Mononuclear cell (primary cell): ENCODE results near the gene TRAF5. TPM values are rescaled to one million over a fixed set of nuclear protein-coding genes. Genes with fewer than 3 reads are reported as not detected.
A peak's percentile ranks its signal among the peaks of the same experiment; 100 is the strongest.
"Not testable (repeated sequence)": the region's sequence is repeated elsewhere in the genome, so short reads cannot be mapped to it uniquely, and the experiment has no call there.

ENCODE experiments used
- H3K27me3 ChIP-seq: 2 replicates; pipeline ENCODE4 v1.6.0; 2011; ENCODE audit warnings: low read length, control low read depth; ENCODE audit not compliant: insufficient read depth
- H3K4me1 ChIP-seq: 2 replicates; pipeline ENCODE4 v1.5.1; 2011; ENCODE audit warnings: mild to moderate bottlenecking, low read length, control low read depth; ENCODE audit not compliant: insufficient read depth
- H3K4me3 ChIP-seq: 2 replicates; pipeline ENCODE4 v1.5.1; 2011; ENCODE audit warnings: mild to moderate bottlenecking, low read length, moderate library complexity
- H3K9me3 ChIP-seq: 2 replicates; pipeline ENCODE4 v1.5.1; 2011; ENCODE audit warnings: low read depth, mild to moderate bottlenecking, control low read depth, low read length
- total RNA-seq: library from RNA; depleted of rRNA; stranded (reverse); fragments of >200 nt; gene quantifications from one replicate; pipeline ENCODE4 v1.2.3, GENCODE V29; 2012

The TRAF5 gene
- total RNA-seq, 1 donor: 20.8 TPM

DNA sequence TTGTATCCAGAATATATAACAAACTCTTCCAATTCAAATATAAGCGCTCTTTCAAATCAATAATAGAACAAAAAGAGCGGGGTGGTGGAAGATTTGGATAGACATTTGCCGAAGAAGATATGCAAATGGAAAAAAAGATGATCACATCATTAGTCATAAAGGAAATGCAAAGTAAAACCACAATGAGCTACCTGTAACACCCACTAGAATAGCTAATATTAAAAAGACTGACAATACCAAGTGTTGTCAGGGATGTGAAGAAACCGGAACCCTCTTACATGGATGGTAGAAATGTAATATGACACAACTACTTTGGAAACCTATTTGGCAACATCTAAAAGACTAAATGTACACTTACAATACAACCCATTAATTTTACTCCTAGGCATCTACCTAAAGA lies 5.7 kb upstream of the TRAF5 start:
- Histone ChIP-seq H3K27me3 (no peaks in the 10 kb centered on the region), H3K4me3 (no peak overlapping the region), H3K9me3 (no peaks in the 10 kb centered on the region), H3K4me1 (peaks cover 9% of the 10 kb centered on the region)

DNA sequence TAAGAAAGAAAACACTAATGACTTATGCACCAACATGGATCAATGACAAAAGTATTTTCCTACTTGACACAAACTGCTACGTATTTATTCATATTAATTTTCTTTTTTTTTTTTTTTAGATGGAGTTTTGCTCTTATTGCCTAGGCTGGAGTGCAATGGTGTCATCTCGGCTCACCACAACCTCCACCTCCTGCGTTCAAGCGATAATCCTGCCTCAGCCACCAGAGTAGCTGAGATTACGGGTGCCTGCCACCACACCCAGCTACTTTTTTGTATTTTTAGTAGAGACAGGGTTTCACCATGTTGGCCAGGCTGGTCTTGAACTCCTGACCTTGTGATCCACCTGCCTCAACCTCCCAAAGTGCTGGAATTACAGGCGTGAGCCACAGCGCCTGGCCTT lies 5.0 kb upstream of the TRAF5 start:
- not testable (repeated sequence) for H3K27me3 ChIP-seq, H3K9me3 ChIP-seq, H3K4me3 ChIP-seq
- H3K4me1 ChIP-seq: peaks cover 15% of the 10 kb centered on the region

DNA sequence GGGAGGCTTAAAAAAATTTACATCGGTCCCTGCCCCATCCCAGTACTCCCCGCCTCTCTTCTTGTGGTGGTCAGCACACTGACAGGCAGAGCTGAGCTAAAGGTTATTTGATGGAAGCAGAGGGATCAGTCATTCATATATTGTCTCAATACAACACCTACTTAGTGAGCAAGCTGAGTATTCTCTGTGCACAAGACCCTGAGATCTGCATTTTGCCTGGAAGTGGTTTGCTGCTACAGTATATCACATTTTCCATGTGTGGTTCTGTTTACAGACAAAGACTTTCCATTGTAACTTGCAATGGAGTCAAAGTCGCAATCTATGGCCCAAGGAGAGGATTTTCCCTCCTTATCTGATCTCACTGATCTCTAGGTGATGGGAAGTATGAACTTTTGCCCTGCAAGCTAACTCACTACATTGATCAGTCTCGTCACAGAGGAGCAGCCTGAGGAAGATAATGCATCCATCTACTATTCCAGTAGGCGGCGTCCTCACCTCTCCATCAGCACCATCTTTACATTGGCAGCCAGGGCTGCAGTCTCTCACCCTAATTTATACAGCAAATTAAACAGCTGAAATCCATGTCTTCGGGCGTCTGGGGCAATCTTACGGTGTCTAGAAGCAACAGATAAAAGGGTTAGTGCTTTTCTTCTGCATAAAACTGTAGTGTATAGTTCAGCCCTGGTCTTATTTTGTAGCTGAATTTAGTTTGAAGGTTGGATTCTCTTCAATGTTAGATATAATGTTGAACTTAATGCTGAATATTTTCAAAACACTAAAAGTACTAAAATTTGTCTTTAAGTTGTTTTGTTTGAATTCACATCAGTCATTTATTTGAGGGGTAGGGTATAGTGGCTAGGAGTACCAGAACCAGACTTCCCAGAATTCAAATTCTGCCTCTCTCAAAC lies 3.2 kb upstream of the TRAF5 start:
- Histone ChIP-seq H3K9me3 (no peaks in the 10 kb centered on the region), H3K4me3 (no peak overlapping the region), H3K4me1 (peaks cover 23% of the 10 kb centered on the region), H3K27me3 (no peaks in the 10 kb centered on the region)

DNA sequence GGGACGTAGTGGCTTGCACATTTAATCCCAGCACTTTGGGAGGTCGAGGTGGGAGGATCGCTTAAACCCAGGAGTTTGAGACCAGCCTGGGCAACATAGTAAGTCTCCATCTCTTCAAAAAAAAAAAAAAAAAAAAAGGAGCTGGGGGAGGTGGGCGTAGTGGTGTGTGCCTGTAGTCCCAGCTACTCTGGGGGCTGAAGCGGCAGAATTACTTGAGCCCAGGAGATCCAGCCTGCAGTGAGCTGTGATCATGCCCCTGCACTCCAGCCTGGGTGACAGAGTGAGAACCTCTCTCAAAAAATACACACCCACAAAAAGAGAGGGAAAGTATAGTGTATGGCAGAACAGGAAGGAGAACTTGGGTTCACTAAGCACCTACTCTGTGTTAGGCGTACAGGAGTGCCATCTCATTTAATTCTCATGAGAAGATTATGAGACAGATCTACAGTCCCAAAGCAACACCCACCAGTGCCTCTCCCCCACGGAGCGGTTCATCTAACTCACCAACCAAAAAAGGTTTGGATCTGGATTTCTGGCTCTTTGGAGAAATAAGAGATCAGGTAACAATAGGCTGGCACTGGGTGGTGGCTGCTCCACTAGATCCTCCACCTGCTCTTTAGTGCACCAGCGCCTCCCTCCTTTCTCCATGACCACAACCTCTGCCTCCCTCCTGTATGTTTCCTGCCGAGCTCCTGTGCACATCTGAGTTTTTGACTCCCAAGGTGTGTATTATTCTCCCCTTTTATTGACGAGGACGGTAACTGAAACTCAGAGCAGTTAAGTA lies 1.4 kb upstream of the TRAF5 start:
- H3K9me3 ChIP-seq: no peaks in the 10 kb centered on the region
- H3K4me3 ChIP-seq: no peak overlapping the region
- peaks cover 40% of the 10 kb centered on the region for H3K4me1 ChIP-seq
- H3K27me3 ChIP-seq: no peaks in the 10 kb centered on the region

DNA sequence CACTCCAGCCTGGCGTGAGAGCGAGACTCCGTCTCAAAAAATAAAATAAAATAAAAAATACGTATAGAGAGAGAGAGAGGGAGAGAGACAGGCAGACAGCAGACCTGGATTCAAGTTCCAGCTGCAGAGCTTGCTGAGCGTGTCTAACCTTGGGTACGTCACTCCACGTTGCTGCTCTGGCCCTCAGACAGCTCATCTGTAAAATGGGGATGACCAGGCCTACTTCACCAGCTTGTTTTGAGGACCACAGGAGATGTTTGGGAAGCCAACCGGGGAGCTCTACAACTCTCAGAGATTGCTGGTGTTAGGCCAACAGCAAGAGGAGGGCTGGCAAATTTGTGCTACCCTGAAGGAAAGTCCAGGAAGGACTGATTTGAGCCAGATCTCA lies 499 bp upstream of the TRAF5 start:
- peaks cover 50% of the 10 kb centered on the region for H3K4me1 ChIP-seq

DNA sequence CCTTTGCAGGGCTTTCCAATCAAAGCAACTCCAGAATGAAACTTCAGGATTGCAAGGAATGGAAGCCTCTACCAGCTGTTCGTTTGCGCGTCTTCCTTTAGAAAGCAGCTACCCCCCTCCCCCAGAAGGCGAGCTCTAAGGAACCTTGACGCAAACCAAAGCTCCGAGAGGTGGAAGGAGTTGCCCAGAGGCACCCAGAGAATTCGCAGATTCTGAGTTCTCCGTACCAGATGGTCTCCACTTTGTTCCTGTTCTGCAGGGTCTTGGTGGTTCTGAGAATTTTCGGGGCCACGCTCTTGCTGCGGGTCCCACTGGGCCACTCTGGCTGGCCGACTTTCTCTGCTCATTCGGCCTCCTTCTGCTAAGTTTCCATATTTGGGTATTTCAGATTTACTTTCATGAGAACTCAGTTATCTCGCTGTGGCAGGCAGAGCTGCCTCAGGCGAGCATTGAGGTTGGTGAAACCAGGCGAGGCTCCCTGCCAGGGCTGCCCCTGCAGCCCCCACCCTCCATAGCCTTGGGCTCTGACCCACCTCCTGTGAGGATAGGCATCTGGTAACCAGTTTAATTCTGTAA lies 801 bp downstream of the TRAF5 start:
- Histone ChIP-seq H3K27me3 (no peaks in the 10 kb centered on the region), H3K4me3 (peak overlapping the region; percentile 62), H3K9me3 (no peaks in the 10 kb centered on the region), H3K4me1 (peaks cover 58% of the 10 kb centered on the region)

More for the DNA sequence above, 499 bp upstream of the TRAF5 start:
- H3K27me3 ChIP-seq: no peaks in the 10 kb centered on the region
- no peaks in the 10 kb centered on the region for H3K9me3 ChIP-seq
- H3K4me3 ChIP-seq: peak overlapping the region; percentile 62

DNA sequence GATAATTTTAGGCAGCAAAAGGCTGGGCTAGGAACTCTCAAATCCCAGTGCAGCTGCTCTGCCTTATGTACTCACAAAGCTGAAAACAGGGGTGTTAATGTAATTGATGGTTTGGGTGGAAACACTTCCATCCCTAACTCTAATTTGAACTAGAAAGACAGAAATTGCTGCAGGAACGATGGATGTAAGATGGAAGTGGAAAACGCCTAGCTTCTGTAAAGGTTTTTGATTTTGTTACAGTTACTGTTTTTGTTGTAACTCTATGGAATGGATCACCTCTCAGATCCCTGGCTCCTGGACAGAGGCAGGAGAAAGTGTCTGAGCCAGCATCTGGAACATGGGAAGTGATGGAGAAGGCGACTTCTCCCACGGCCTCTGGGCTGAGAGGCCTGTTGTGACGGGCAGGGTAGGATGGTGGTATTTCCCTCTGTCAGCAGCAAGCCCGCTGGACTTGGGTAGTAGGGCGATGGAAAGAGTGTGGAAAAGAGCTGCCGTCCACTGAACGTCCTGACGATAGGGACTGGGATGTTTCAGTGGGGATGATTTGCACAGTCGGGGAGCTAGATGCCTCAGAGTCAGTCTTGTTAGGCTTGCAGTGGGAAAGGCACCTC lies 1.6 kb downstream of the TRAF5 start:
- Histone ChIP-seq H3K9me3 (no peaks in the 10 kb centered on the region), H3K27me3 (no peaks in the 10 kb centered on the region), H3K4me1 (peaks cover 65% of the 10 kb centered on the region), H3K4me3 (no peak overlapping the region)

DNA sequence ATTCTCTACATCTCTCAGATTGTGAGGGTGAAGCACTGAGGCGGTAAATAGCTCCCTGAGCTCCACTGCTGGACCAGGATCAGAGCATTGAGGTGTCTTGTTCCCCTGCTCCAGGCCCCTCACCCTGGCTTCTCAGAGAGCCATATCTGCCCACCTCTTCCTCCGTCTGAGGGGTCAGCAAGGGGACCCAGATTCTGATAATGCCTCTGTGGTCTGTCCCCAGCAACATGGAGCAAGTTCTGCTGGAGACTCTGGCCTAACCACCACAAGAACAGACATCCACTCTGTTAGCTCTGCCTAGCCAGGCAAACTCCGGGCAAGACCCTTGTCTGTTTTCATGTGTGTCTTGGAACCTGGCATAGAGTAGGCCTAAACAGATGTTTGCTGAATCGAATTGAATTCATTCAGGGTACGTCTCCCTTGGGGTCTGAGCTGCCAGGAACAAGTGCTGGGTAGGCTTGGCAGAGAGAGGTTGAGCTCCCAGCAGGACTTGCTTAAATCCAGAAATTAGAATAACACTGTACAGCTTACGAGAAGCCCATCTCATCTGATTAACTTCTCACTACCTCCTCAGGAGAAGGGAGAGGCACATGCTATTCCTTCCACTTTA lies 2.3 kb downstream of the TRAF5 start:
- Histone ChIP-seq H3K4me1 (peaks cover 73% of the 10 kb centered on the region), H3K9me3 (no peaks in the 10 kb centered on the region), H3K27me3 (no peaks in the 10 kb centered on the region), H3K4me3 (no peak overlapping the region)

DNA sequence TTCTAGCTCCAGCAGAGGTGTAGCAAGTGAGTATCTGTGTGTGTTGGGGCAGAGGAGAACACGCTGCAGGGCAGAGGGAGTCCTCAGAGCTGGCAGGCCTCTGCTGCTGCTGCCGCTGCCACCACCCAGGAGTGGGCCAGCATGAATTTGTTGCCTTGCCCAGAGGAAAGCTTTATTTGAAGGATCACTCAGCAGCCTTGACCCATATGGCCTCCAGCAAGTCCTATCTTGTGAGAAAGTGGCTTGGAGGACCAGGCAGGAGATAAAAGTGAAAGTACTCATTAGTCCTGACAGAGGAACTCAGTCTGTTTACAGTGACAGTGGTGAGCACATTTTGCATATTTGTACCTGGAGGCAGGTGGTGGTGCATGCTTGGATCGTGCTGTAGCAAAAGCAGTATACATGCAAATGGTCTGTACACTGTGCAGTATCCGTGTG lies 3.1 kb downstream of the TRAF5 start:
- Histone ChIP-seq H3K4me3 (no peak overlapping the region), H3K27me3 (no peaks in the 10 kb centered on the region), H3K4me1 (peaks cover 80% of the 10 kb centered on the region), H3K9me3 (no peaks in the 10 kb centered on the region)

DNA sequence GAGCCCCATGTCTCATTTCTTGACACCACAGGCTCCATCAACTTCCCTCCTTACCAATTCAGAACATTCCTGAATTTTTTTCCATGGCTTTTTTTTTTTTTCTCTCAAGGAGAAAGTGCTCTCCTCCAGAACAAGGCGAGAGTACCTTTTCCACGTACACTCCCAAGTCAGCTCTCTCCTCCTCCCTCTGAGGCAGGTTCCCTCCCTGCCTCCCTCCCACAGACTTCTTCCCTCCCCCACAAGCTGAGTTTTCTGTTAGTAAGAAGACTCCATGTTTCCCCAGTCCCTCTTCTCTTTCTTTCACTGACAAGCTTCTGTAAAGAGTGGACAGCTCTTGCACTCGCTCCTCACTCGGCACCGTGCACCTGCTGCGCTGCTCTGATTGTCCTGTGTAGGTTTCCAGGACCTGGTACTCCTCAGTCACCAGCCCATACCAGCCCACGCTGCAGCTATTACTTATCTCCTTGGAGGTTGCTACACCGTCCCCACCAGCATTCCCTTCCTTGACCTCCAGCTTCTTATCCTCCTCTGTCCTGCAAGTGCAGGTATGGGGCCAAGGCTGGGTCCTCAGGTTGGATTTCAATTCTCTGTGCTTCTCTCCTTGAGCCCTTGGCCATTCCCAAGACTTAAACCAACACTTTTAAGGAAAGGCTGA lies 3.8 kb downstream of the TRAF5 start:
- Histone ChIP-seq H3K4me1 (peaks cover 83% of the 10 kb centered on the region), H3K27me3 (no peaks in the 10 kb centered on the region), H3K4me3 (no peak overlapping the region), H3K9me3 (no peaks in the 10 kb centered on the region)

DNA sequence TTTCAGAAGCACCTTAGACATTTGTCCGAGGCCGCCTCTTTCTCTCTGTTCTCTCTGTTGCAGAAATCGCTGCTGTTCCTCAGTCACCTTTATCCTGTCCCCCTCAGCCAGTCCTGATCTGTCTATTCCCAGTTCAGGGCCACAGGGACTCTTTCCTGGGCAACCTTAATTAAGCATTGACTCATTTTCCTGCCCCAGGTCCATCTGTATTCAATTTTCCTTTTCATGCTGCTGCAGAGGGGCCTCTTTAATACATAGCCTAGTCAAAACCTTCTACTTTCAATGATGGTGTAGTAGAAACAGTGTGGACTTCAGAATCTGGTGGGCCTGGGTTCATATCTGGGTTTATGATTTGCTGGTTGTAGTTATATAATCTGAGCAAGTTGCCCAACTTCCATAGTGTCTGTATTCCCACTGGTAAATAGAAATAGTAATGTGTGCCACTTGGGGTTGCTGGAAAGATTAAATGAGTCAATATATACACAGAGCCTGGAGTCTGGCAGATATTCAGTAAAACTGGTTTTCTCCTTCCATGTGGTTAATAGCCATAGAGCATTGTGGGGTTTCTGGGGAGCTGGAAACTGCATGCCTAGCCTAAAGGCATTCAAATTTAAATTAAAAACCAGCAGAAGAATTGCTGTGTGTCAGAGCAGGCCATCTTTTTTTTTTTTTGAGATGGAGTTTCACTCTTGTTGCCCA lies 4.5 kb downstream of the TRAF5 start:
- H3K9me3 ChIP-seq: no peaks in the 10 kb centered on the region
- H3K4me3 ChIP-seq: no peak overlapping the region
- H3K27me3 ChIP-seq: no peaks in the 10 kb centered on the region
- peaks cover 83% of the 10 kb centered on the region for H3K4me1 ChIP-seq

DNA sequence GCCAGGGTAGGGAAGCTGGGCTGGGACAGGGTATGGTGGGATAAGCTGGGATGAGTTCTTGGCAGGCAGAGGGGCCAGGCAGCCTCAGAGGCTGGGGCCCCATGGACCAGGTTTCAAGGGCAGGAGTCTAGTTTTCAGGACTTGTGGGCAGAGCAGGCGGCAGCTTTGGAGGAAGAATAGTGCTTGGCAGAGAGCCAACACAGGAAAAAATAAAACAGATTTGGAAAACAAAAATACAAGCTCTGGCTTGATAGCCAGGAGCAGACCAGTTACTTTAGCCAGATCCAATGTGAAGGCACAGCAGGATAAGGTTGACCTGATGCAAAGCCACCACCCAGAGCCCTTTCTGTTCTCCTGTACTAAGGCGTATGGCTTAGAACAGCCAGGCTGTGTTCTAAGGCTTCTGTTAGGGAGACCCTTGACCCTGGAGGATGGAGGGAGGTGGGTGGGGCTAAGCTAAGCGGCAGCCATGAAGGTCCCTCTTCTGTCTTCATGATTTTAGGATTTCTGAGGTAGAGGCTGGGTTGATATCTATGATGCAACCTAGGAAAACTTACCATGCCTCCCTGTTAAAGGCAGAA lies 5.5 kb downstream of the TRAF5 start:
- no peaks in the 10 kb centered on the region for H3K27me3 ChIP-seq
- H3K9me3 ChIP-seq: no peaks in the 10 kb centered on the region
- peaks cover 89% of the 10 kb centered on the region for H3K4me1 ChIP-seq

DNA sequence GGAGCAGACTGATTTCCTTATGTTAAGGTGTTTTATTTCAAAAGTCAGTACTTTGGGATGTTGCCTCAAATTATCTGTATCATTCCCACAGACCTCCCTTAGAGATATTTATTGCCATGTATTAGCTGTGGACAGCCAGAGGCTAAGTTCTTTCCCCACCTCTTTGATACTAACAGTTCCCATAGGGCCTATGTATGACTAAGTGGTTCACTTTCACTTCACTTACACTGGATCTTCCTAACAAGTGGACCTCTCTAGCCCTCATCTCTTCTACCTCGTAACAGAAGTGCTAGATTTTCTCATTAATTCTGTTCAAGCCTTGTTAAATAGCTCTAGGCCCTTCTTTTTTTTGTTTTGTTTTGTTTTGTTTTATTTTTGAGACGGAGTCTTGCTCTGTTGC lies 6.2 kb downstream of the TRAF5 start:
- peaks cover 92% of the 10 kb centered on the region for H3K4me1 ChIP-seq
- H3K4me3 ChIP-seq: no peak overlapping the region
- H3K27me3 ChIP-seq: no peaks in the 10 kb centered on the region
- no peaks in the 10 kb centered on the region for H3K9me3 ChIP-seq

More for the DNA sequence above, 5.5 kb downstream of the TRAF5 start:
- H3K4me3 ChIP-seq: no peak overlapping the region
